Measurements from ENCODE around the gene SAMD4A.

The SAMD4A gene

GRCh38 chr14:54593860-54594259, 26.9 kb downstream of the SAMD4A start:
- H3K27ac Mint-ChIP-seq = no peak overlapping the region
- DNase-seq (no peak), ATAC-seq (replicated peaks) (peak; percentile 16 to 42)
- no peak overlapping the region for H3K4me3 Mint-ChIP-seq
- H3K36me3 Mint-ChIP-seq = no peaks in the 10 kb centered on the region
- no peaks in the 10 kb centered on the region for H3K27me3 Mint-ChIP-seq
- H3K4me1 Mint-ChIP-seq = peaks cover 11 to 17% of the 10 kb centered on the region in 2 donors
- H3K9me3 Mint-ChIP-seq = no peaks in the 10 kb centered on the region

- Mint-ChIP-seq H3K36me3 (no peaks in the 10 kb centered on the region), H3K4me1 (peaks cover 11 to 19% of the 10 kb centered on the region in 2 donors), H3K27me3 (no peaks in the 10 kb centered on the region), H3K9me3 (no peaks in the 10 kb centered on the region), H3K4me3 (no peak overlapping the region), H3K27ac (no peak overlapping the region)
- ATAC-seq (replicated peaks) = no peak
- DNase-seq = no peak
Measured at GRCh38 chr14:54594537-54594936, 27.6 kb downstream of the SAMD4A start.

- Mint-ChIP-seq H3K27me3 (no peaks in the 10 kb centered on the region), H3K9me3 (no peaks in the 10 kb centered on the region), H3K36me3 (no peaks in the 10 kb centered on the region), H3K4me3 (no peak overlapping the region), H3K27ac (no peak overlapping the region), H3K4me1 (peaks cover 8 to 25% of the 10 kb centered on the region in 2 donors)
- no peak for DNase-seq
- no peak for ATAC-seq (replicated peaks)
Measured at GRCh38 chr14:54597795-54598443, 31.0 kb downstream of the SAMD4A start.

- no peak overlapping the region for H3K27ac Mint-ChIP-seq
- no peak for DNase-seq
- ATAC-seq (replicated peaks) = no peak
- H3K4me1 Mint-ChIP-seq = peaks cover 3 to 9% of the 10 kb centered on the region in 2 donors
- no peaks in the 10 kb centered on the region for H3K9me3 Mint-ChIP-seq
- no peaks in the 10 kb centered on the region for H3K27me3 Mint-ChIP-seq
- H3K4me3 Mint-ChIP-seq = no peak overlapping the region
- H3K36me3 Mint-ChIP-seq = peaks cover 0 to 4% of the 10 kb centered on the region in 2 donors
Measured at GRCh38 chr14:54599966-54600716, 33.2 kb downstream of the SAMD4A start.

GRCh38 chr14:54600717-54601109, 33.8 kb downstream of the SAMD4A start:
- no peak overlapping the region for H3K27ac Mint-ChIP-seq
- DNase-seq (no peak), ATAC-seq (replicated peaks) (no peak)
- no peak overlapping the region for H3K4me3 Mint-ChIP-seq
- H3K36me3 Mint-ChIP-seq = peaks cover 0 to 4% of the 10 kb centered on the region in 2 donors
- H3K9me3 Mint-ChIP-seq = no peaks in the 10 kb centered on the region
- H3K27me3 Mint-ChIP-seq = no peaks in the 10 kb centered on the region
- H3K4me1 Mint-ChIP-seq = peaks cover 3 to 8% of the 10 kb centered on the region in 2 donors

GRCh38 chr14:54603362-54603761, 36.4 kb downstream of the SAMD4A start:
- DNase-seq = no peak
- Mint-ChIP-seq H3K4me1 (peaks cover 3 to 8% of the 10 kb centered on the region in 2 donors), H3K27ac (no peak overlapping the region), H3K4me3 (no peak overlapping the region), H3K27me3 (no peaks in the 10 kb centered on the region), H3K9me3 (peaks cover 0 to 2% of the 10 kb centered on the region in 2 donors), H3K36me3 (peaks cover 3 to 9% of the 10 kb centered on the region in 2 donors)
- no peak for ATAC-seq (replicated peaks)

GRCh38 chr14:54606178-54606577, 39.2 kb downstream of the SAMD4A start:
- ATAC-seq (replicated peaks) (no peak), DNase-seq (no peak)
- no peaks in the 10 kb centered on the region for H3K27me3 Mint-ChIP-seq

GRCh38 chr14:54606631-54607133, 39.8 kb downstream of the SAMD4A start:
- peaks cover 5 to 12% of the 10 kb centered on the region in 2 donors for H3K36me3 Mint-ChIP-seq
- DNase-seq = no peak
- H3K4me1 Mint-ChIP-seq = no peaks in the 10 kb centered on the region
- no peak overlapping the region for H3K27ac Mint-ChIP-seq
- no peaks in the 10 kb centered on the region for H3K27me3 Mint-ChIP-seq
- no peak for ATAC-seq (replicated peaks)
- H3K9me3 Mint-ChIP-seq = peaks cover 0 to 2% of the 10 kb centered on the region in 2 donors
- H3K4me3 Mint-ChIP-seq = no peak overlapping the region

More at GRCh38 chr14:54606178-54606577, 39.2 kb downstream of the SAMD4A start:
- no peak overlapping the region for H3K27ac Mint-ChIP-seq
- H3K4me3 Mint-ChIP-seq = no peak overlapping the region
- H3K36me3 Mint-ChIP-seq = peaks cover 5 to 12% of the 10 kb centered on the region in 2 donors
- no peaks in the 10 kb centered on the region for H3K4me1 Mint-ChIP-seq
- peaks cover 0 to 2% of the 10 kb centered on the region in 2 donors for H3K9me3 Mint-ChIP-seq

- no peak for ATAC-seq (replicated peaks)
Measured at GRCh38 chr14:54609576-54609975, 42.6 kb downstream of the SAMD4A start.

GRCh38 chr14:54610051-54610977, 43.4 kb downstream of the SAMD4A start:
- DNase-seq (no peak), ATAC-seq (replicated peaks) (no peak)
- Mint-ChIP-seq H3K9me3 (peaks cover 0 to 2% of the 10 kb centered on the region in 2 donors), H3K27me3 (no peaks in the 10 kb centered on the region), H3K36me3 (peaks cover 5 to 8% of the 10 kb centered on the region in 2 donors), H3K4me1 (peaks cover 0 to 2% of the 10 kb centered on the region in 2 donors), H3K27ac (no peak overlapping the region), H3K4me3 (no peak overlapping the region)

More at GRCh38 chr14:54609576-54609975, 42.6 kb downstream of the SAMD4A start:
- peaks cover 0 to 2% of the 10 kb centered on the region in 2 donors for H3K4me1 Mint-ChIP-seq
- H3K27ac Mint-ChIP-seq = no peak overlapping the region
- H3K4me3 Mint-ChIP-seq = no peak overlapping the region
- no peaks in the 10 kb centered on the region for H3K27me3 Mint-ChIP-seq
- no peak for DNase-seq
- peaks cover 5 to 8% of the 10 kb centered on the region in 2 donors for H3K36me3 Mint-ChIP-seq
- peaks cover 0 to 2% of the 10 kb centered on the region in 2 donors for H3K9me3 Mint-ChIP-seq

GRCh38 chr14:54614296-54614695, 47.4 kb downstream of the SAMD4A start:
- Mint-ChIP-seq H3K27me3 (no peaks in the 10 kb centered on the region), H3K4me1 (peaks cover 2 to 6% of the 10 kb centered on the region in 2 donors), H3K36me3 (peaks cover 0 to 2% of the 10 kb centered on the region in 2 donors), H3K4me3 (no peak overlapping the region), H3K27ac (no peak overlapping the region), H3K9me3 (no peaks in the 10 kb centered on the region)
- DNase-seq = no peak
- ATAC-seq (replicated peaks) = no peak

- DNase-seq (no peak), ATAC-seq (replicated peaks) (no peak)
- Mint-ChIP-seq H3K27ac (no peak overlapping the region), H3K9me3 (peaks cover 0 to 2% of the 10 kb centered on the region in 2 donors), H3K4me1 (peaks cover 3 to 10% of the 10 kb centered on the region in 2 donors), H3K27me3 (no peaks in the 10 kb centered on the region), H3K4me3 (no peak overlapping the region), H3K36me3 (peaks cover 2 to 7% of the 10 kb centered on the region in 2 donors)
Measured at GRCh38 chr14:54617467-54617866, 50.5 kb downstream of the SAMD4A start.

GRCh38 chr14:54621686-54622085, 54.8 kb downstream of the SAMD4A start:
- H3K4me3 Mint-ChIP-seq = no peak overlapping the region
- H3K4me1 Mint-ChIP-seq = peaks cover 8 to 24% of the 10 kb centered on the region in 2 donors
- peaks cover 3 to 10% of the 10 kb centered on the region in 2 donors for H3K36me3 Mint-ChIP-seq
- no peak for ATAC-seq (replicated peaks)
- H3K9me3 Mint-ChIP-seq = peaks cover 0 to 2% of the 10 kb centered on the region in 2 donors
- no peak for DNase-seq
- no peaks in the 10 kb centered on the region for H3K27me3 Mint-ChIP-seq
- H3K27ac Mint-ChIP-seq = peak overlapping the region; percentile 47

Measured in stimulated activated naive B cell treated with anti-CD40 and anti-IgM and Interleukin-4, amounts not matched to agents 10 μg/mL and 1 μg/mL and 100 μg/mL, for 72 hours (primary cell).